Measurements from ENCODE around the gene PHEX. TPM values are rescaled to one million over a fixed set of nuclear protein-coding genes. Genes with fewer than 3 reads are reported as not detected.

Gene PHEX
- total and polyA plus RNA-seq, 2 experiments from 2014 or later, result 0.05 to 0.21 TPM

DNA sequence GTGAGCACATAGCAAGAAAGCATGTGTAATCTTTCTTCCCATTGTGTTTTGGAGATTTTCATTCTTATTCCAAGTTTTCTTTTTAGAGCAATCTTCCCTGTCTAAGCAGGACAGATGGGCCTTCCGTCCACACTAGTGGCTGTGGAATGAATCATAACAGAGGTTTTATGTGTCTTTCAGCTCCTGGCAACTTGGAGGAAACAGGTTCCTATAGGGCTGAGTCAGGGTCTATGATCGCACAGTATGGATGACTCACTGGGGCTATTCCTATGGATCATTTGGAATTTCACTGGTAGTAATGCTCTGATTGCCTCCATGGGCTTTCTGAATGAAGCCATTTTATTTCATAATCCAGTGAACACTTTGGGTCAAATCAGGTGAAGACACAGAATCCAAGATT lies 188.8 kb downstream of the PHEX start:
- TF ChIP-seq, protein P1, sequence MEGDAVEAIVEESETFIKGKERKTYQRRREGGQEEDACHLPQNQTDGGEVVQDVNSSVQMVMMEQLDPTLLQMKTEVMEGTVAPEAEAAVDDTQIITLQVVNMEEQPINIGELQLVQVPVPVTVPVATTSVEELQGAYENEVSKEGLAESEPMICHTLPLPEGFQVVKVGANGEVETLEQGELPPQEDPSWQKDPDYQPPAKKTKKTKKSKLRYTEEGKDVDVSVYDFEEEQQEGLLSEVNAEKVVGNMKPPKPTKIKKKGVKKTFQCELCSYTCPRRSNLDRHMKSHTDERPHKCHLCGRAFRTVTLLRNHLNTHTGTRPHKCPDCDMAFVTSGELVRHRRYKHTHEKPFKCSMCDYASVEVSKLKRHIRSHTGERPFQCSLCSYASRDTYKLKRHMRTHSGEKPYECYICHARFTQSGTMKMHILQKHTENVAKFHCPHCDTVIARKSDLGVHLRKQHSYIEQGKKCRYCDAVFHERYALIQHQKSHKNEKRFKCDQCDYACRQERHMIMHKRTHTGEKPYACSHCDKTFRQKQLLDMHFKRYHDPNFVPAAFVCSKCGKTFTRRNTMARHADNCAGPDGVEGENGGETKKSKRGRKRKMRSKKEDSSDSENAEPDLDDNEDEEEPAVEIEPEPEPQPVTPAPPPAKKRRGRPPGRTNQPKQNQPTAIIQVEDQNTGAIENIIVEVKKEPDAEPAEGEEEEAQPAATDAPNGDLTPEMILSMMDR (conservative IDR thresholded peaks at IDR 0.05; ENCODE audit: low read depth in 2 of 2), result no peak
- TF ChIP-seq CREB1 (CRISPR knock-in tag; IDR thresholded peaks at IDR 0.05; ENCODE audit: low read depth), result no peak
- TF ChIP-seq EZH2phosphoT487 (IDR thresholded peaks at IDR 0.05; ENCODE audit: unreplicated experiment), result no peak
- TF ChIP-seq, protein P2, sequence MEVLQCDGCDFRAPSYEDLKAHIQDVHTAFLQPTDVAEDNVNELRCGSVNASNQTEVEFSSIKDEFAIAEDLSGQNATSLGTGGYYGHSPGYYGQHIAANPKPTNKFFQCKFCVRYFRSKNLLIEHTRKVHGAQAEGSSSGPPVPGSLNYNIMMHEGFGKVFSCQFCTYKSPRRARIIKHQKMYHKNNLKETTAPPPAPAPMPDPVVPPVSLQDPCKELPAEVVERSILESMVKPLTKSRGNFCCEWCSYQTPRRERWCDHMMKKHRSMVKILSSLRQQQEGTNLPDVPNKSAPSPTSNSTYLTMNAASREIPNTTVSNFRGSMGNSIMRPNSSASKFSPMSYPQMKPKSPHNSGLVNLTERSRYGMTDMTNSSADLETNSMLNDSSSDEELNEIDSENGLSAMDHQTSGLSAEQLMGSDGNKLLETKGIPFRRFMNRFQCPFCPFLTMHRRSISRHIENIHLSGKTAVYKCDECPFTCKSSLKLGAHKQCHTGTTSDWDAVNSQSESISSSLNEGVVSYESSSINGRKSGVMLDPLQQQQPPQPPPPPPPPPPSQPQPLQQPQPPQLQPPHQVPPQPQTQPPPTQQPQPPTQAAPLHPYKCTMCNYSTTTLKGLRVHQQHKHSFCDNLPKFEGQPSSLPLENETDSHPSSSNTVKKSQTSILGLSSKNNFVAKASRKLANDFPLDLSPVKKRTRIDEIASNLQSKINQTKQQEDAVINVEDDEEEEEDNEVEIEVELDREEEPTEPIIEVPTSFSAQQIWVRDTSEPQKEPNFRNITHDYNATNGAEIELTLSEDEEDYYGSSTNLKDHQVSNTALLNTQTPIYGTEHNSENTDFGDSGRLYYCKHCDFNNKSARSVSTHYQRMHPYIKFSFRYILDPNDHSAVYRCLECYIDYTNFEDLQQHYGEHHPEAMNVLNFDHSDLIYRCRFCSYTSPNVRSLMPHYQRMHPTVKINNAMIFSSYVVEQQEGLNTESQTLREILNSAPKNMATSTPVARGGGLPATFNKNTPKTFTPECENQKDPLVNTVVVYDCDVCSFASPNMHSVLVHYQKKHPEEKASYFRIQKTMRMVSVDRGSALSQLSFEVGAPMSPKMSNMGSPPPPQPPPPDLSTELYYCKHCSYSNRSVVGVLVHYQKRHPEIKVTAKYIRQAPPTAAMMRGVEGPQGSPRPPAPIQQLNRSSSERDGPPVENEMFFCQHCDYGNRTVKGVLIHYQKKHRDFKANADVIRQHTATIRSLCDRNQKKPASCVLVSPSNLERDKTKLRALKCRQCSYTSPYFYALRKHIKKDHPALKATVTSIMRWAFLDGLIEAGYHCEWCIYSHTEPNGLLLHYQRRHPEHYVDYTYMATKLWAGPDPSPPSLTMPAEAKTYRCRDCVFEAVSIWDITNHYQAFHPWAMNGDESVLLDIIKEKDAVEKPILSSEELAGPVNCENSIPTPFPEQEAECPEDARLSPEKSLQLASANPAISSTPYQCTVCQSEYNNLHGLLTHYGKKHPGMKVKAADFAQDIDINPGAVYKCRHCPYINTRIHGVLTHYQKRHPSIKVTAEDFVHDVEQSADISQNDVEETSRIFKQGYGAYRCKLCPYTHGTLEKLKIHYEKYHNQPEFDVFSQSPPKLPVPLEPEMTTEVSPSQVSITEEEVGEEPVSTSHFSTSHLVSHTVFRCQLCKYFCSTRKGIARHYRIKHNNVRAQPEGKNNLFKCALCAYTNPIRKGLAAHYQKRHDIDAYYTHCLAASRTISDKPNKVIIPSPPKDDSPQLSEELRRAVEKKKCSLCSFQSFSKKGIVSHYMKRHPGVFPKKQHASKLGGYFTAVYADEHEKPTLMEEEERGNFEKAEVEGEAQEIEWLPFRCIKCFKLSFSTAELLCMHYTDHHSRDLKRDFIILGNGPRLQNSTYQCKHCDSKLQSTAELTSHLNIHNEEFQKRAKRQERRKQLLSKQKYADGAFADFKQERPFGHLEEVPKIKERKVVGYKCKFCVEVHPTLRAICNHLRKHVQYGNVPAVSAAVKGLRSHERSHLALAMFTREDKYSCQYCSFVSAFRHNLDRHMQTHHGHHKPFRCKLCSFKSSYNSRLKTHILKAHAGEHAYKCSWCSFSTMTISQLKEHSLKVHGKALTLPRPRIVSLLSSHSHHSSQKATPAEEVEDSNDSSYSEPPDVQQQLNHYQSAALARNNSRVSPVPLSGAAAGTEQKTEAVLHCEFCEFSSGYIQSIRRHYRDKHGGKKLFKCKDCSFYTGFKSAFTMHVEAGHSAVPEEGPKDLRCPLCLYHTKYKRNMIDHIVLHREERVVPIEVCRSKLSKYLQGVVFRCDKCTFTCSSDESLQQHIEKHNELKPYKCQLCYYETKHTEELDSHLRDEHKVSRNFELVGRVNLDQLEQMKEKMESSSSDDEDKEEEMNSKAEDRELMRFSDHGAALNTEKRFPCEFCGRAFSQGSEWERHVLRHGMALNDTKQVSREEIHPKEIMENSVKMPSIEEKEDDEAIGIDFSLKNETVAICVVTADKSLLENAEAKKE (CRISPR knock-in tag; IDR thresholded peaks at IDR 0.05), result no peak
- H3F3A ChIP-seq (replicated peaks; ENCODE audit: low read depth), result no peaks in the 10 kb centered on the region
- no peaks in the 10 kb centered on the region for H4K20me1 ChIP-seq (replicated peaks; ENCODE audit: insufficient read depth)
- H3K4me1 ChIP-seq (ENCODE audit: insufficient read depth), result peaks cover 8% of the 10 kb centered on the region; the same call in 1 of the 2 replicates
- no peak overlapping the region for H3K4me2 ChIP-seq
- no peak overlapping the region for H3K4me3 ChIP-seq
- no peaks in the 10 kb centered on the region for H3K27me3 ChIP-seq (ENCODE audit: insufficient read depth)
- no peak overlapping the region for H3K27ac ChIP-seq (ENCODE audit: low read depth)
- no peaks in the 10 kb centered on the region for H3K9me2 ChIP-seq (ENCODE audit: insufficient read depth)
- no peaks in the 10 kb centered on the region for H3K79me2 ChIP-seq (replicated peaks; ENCODE audit: insufficient read depth)
- Mint-ChIP-seq H3K4me1 (peaks cover 13% of the 10 kb centered on the region), H3K9me3 (peaks cover 4% of the 10 kb centered on the region; the same call in 2 of the 3 replicates), H3K27me3 (ENCODE audit: insufficient read depth, low read depth, poor library complexity) (no peaks in the 10 kb centered on the region), H3K4me3 (no peak overlapping the region), H3K36me3 (ENCODE audit: low read depth) (peaks cover 3% of the 10 kb centered on the region; the same call in 2 of the 3 replicates), H3K27ac (no peak overlapping the region)
- DNase-seq (ENCODE audit: low spot score) (no peak), ATAC-seq (no peak)
- H3K36me3 ChIP-seq (ENCODE audit: insufficient read depth), result no peaks in the 10 kb centered on the region
- H2AFZ ChIP-seq, result no peak overlapping the region
